NCI-H2081 treated with DMSO at 0.1 percent for 48 hours (cell line): ENCODE measurements around the gene L3MBTL4.

Experiments
- DNase-seq: peaks from one replicate; lab custom pipeline; 2025; lab: John Stamatoyannopoulos, UW

L3MBTL4 gene

GRCh38 chr18:6363216-6363615 is 51.5 kb downstream of the L3MBTL4 start:
- no peak for DNase-seq

DNA sequence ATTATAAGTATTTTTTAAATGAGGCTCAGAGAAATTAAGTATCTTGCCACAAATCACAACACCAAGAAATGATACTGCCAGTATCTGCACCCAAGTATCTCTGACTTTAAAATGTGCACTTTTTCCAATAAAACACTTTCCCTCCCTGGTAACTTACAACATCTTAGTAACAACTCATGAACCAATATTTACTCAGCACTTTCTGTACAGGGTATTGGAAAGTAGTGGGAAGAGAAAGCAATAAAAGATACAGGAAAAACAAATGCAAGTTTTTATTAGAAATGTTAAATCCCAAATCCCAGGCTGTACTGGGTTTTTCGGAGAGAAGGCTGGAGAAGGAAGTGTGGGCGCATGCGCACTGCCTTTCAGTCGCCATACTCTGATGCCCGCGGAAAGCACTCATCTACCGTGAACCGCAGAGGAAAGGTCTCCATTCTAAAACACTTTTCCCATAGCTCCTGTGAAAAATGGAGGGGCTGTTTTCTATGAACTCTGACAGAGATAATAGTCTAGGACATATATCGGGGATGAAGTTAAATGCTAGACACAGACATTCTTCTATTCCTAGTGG is 52.1 kb downstream of the L3MBTL4 start:
- no peak for DNase-seq

DNA sequence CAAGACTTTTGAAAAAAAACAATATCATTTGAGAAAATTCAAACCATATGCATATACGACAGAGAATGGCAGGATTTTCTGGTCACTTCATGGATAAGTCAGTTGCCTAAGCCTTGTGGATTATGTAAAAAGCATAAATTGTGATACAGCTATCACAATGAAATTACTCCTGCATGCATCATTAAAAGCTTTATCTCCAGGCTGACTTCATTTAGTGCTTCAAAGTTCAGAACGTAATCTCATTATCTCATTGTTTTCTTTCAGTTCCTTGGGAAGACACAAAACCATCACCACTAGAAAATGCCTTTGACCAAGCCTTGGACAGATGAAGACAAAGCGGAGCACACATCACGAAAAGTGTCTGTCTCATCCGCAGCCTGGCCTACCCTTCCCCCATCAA is 57.0 kb downstream of the L3MBTL4 start:
- DNase-seq, result no peak

- no peak for DNase-seq
These were observed 58.7 kb downstream of the L3MBTL4 start for GRCh38 chr18:6355789-6356589.

GRCh38 chr18:6352275-6352674 is 62.4 kb downstream of the L3MBTL4 start:
- no peak for DNase-seq

DNA sequence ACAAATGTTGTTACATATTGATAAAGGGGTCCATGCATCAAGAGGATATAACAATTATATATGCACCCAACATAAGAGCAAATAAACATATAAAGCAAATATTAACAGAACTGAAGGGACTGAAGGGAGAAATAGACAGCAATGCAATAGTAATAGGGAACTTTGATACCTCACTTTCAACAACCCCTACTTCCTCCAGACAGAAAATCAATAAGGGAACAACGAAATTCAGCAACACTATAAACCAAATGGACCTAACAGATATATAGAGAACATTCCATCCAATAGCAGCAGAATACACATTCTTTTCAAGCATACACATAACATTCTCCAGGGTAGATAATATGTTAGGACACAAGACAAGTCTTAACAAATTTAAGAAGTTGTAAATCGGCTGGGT is 71.7 kb downstream of the L3MBTL4 start:
- DNase-seq, result no peak

GRCh38 chr18:6341709-6342108 is 73.0 kb downstream of the L3MBTL4 start:
- no peak for DNase-seq

DNA sequence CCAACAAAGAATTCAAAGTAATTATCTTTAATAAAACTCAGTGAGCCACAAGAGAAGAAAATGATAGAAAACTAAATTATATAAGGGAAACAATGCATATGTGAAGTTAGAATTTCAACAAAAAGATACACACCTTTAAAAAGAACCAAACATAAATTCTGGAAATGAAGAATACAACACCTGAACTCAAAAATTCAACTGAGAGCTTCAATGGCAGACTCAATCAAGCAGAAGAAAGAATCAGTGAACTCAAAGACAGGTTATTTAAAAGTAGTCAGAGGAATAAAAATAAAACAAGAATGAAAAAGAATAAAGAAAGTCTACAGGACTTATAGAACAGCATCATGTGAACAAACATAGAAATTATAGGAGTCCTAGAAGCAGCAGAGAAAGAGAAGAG is 73.4 kb downstream of the L3MBTL4 start:
- DNase-seq, result no peak

DNA sequence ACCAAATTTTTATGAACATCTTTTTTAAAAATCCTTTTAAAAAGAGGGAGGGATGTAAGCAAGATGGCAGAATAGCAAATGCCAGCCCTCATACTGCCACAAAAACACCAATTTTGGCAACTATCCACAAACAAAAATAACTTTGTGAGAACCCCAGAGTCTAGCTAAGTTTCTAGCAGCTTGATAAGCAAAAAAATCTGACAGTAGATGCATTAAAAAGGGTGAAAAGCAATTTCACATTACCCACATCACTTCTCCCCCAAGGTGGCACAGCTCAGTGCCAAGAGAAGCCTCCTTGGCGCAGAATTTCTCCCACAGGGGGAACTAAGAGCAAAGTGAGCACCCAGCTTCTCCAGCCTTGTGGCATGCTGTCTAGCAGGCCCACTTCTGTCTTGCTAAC is 74.6 kb downstream of the L3MBTL4 start:
- DNase-seq, result no peak

DNA sequence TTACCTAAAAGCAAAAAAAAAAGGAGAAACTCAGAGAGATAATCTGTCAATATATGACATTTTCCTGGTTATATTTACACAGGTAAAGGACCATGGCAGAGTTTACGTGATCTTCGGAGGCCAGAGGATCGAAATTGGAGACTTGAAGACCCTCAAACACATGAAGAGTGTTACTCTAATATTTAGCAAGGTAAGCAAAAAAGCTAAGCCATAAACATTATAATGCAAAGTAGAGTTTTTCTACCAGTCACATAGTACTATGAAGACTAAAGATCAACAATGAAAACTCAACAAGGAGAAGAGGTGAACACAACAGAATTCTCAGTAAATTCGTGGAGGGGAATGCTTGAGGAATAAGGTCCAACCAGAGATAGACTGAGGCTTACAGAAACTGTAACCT is 78.5 kb downstream of the L3MBTL4 start:
- no peak for DNase-seq

DNA sequence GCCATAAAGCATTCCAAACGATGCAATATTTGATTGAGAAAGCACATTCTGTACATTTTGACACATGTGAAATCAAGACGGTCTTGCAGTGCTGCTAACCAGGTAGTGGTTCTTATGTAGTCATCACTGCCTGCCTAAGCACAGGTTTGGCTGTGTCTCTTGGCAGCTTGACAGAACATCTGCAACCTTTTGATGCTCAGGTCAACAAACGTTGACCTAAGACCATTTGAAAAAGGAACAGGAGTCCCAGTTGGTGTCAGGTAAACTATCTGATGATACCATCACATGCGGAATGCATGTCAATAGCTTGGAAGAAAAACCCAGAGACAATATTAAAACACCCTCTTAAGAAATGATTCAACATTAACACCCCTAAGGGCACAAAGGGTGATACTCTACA is 80.7 kb downstream of the L3MBTL4 start:
- DNase-seq, result no peak

DNA sequence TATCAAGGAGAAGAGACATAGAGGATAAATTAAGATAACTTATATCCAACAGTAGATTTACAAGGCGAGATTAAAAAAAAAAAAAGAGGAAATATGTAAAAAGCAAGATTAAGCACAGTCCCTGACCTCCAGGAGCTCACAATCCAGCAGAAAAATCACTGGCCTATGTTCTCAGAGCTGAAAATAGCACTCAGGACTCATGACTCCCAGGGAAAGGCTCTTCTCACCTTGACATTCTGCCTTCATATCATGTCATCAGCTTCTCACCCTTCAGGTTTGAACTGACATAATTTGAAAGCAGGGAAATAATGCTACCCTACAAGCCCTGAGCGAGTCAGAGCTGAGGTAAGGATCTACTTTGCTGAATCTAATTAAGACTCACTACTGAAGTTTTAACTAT is 82.8 kb downstream of the L3MBTL4 start:
- no peak for DNase-seq

GRCh38 chr18:6330786-6331185 is 83.9 kb downstream of the L3MBTL4 start:
- DNase-seq, result no peak

DNA sequence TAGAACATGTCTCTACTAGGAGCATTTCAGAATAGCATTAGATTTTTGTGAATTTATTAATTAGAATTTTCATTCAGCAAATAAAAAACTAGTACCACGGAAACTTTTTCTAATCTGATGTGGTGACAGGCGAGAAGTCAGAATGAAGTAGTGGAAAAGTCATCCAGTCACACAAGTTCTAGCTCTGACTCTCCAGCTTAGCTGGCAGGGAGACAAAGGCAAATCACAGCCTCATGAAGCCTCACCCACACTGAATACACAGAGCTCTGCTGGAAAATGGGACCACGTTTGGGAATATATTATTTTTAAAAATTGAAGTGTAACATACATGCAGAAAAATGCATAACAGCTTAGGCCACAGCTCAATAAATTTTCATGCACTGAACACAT is 86.1 kb downstream of the L3MBTL4 start:
- no peak for DNase-seq

DNA sequence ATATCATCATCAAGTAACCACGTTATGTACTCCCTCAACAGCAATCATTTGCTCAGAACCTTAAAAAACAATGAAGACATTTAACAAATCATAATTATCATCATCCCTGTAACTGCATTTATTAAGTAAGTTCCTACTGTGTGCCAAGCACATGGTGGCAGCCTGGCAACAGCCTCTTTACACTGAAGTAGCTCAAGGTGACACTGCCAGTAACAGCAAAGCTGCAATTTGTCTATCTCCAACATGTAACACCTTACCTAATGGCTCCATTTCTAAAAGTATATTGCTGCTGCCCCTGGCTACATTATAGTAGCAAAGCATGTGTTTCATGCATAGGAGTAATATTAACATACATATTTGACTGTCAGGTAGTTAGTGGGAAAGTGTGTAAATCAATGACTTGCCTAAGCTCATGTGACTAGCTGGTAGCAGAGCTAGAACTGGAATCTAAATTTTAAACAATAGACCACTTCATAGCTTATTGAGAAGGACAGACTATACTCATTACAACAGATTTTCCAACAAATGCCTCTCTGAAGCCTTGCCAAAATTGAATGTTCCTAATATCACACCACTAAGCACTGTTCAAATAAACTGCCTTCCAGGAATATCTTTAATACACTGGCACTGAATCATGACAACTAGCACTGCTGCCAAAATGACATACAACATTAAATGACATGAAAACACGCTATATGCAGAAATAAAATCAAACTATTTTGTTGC is 86.7 kb downstream of the L3MBTL4 start:
- DNase-seq, result peak; percentile 45

- DNase-seq, result no peak
These were observed 87.2 kb downstream of the L3MBTL4 start for GRCh38 chr18:6327485-6327884.

DNA sequence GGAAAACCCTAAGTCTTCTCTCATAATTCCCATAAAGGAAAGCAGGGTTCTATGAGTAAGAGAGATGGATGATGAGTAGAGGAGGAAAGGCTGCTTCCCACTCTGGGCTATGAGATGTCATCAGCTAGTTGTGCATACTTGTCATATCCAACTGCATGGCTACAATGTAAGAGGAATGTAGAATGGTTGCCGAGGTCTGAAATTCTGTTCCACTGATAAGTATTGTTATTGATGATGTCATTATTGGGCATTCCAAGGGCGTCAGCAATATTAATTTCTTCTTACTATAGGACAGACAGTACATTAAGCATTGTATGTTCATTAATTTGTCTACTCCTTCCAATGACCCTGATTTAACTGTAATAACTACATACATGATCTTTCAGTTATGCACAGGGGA is 88.1 kb downstream of the L3MBTL4 start:
- DNase-seq, result no peak

- DNase-seq, result no peak
These were observed 91.3 kb downstream of the L3MBTL4 start for GRCh38 chr18:6323319-6323889.

GRCh38 chr18:6315517-6316331 is 99.0 kb downstream of the L3MBTL4 start:
- no peak for DNase-seq

DNA sequence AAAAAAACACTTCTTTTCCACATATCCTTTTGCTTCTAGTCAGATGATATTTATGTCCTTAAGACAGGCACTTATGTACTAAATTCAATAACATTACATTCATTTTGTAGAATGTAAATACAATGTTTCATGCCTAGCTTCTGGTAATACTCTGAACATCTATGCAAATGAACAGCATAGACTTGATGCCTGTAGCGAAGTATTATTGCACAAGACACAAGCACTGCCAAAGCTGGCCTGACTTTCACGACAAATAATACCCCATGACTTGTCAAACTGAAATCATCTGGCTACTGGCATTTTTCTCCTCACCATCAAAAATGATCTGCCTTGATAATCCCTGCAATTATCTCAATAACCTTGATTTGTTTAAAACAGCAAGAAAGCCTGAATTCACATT is 101.3 kb downstream of the L3MBTL4 start:
- DNase-seq, result no peak

- DNase-seq, result no peak
These were observed 103.1 kb downstream of the L3MBTL4 start for GRCh38 chr18:6311456-6312215.
